Measurements from ENCODE around the gene RRAS2.
A peak's percentile ranks its signal among the peaks of the same experiment; 100 is the strongest.

The RRAS2 gene

DNA sequence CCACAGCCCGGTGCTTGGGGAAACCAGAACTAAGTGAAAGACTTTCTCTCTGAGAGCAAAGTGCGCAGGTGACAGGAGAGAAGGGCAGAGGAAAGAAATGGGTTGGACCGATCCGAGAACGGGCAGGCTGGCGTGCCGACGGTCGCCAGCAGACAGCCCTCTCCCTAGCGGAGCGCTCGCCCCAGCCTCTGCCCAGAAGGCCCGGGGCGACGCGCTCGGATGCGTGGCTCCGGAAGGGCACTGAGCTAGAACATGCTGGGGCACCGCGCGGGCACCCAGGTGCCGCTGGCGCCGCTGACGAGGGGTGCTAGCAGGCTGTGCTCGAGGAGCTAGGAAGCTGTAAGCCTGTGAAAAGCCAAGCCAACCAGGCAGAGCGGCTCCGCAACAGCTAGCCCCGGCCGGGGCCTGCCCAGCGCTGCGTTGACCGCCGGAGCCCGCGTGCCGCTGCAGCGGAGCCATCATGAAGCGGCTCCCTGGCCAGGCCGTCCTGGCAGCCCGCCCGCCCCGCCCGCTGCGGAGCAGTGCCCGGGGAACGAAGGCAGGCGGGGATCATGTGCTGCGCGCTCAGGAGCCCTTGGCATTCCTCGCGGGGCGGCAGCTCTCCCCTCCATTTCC lies 22.1 kb upstream of the RRAS2 start:
- peak; percentile 57 for DNase-seq
- H3K4me3 Mint-ChIP-seq: peak overlapping the region; percentile 69
- peaks cover 2% of the 10 kb centered on the region for H3K9me3 Mint-ChIP-seq
- H3K36me3 Mint-ChIP-seq: no peaks in the 10 kb centered on the region
- H3K27me3 Mint-ChIP-seq: peaks cover 41% of the 10 kb centered on the region
- peak overlapping the region; percentile 42 for H3K27ac Mint-ChIP-seq
- peaks cover 19% of the 10 kb centered on the region for H3K4me1 Mint-ChIP-seq
- CTCF ChIA-PET: interaction anchor here (1.1 kb wide), 2 partner anchors 36 to 80 kb away, joined by 3 to 4 read pairs; no protein-coding TSS in a partner anchor

DNA sequence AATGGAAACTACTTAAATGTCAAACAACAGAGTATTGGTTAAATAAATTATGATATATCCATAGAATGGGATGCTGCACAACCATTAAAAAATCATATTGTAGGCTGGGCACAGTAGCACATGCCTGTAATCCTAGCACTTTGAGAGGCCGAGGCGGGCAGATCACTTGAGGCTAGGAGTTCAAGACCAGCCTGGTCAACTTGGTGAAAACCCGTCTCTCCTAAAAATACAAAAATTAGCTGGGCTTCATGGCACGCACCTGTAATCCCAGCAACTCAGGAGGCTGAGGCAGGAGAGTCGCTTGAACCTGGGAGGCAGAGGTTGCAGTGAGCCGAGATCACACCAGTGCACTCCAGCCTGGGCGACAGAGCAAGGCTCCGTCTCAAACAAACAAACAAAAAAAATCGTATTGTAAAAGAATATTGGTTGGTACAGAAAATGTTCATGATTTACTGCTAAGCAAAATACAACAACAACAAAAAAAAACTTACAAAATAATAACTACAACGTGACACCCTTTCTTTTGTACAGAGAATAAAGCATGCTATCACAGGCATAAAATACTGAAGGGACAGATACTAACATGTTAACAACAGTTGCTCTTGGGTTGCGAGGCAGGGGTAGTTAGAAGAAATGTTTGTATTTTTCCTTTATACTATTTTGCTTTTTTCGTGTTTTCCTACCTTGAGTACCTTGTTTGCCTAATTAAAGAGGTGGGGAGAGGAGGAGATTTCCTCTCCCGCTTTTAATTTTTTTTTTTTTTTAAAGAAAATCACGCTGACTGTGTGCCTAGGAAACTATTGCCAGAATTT lies 21.3 kb upstream of the RRAS2 start:
- Mint-ChIP-seq H3K36me3 (no peaks in the 10 kb centered on the region), H3K27ac (no peak overlapping the region), H3K9me3 (no peaks in the 10 kb centered on the region), H3K4me1 (peaks cover 23% of the 10 kb centered on the region), H3K4me3 (peak overlapping the region; percentile 69), H3K27me3 (peaks cover 38% of the 10 kb centered on the region)
- CTCF ChIA-PET: interaction anchor here (1.1 to 1.5 kb wide), 2 partner anchors 37 to 72 kb away, joined by 3 to 4 read pairs; no protein-coding TSS in a partner anchor
- no peak for DNase-seq

DNA sequence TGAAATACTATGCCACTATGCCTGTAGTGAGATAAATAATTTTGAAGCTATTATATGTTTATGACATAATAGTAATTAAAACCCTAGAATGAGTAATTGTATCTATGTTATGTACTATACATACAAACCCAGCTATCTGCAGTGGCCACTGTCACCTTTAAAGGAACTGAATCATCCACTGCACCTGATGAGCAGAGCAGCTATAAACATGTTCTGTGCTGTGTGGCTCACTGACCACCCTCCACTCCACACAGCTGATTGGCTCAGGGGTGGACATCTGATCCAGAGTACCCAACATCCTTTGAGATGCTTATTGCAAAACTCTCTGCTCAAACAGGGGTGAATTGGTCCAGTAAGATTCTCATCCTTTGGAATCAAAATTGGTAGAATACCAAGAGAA lies 19.2 kb upstream of the RRAS2 start:
- DNase-seq: no peak
- no peaks in the 10 kb centered on the region for H3K9me3 Mint-ChIP-seq
- CTCF ChIA-PET: interaction anchor here (0.8 to 1.2 kb wide), 4 partner anchors 41 to 422 kb away, joined by 3 to 4 read pairs (median 3); no protein-coding TSS in a partner anchor
- no peak overlapping the region for H3K27ac Mint-ChIP-seq
- H3K27me3 Mint-ChIP-seq: peaks cover 27% of the 10 kb centered on the region
- no peaks in the 10 kb centered on the region for H3K36me3 Mint-ChIP-seq
- H3K4me1 Mint-ChIP-seq: peaks cover 34% of the 10 kb centered on the region
- no peak overlapping the region for H3K4me3 Mint-ChIP-seq

DNA sequence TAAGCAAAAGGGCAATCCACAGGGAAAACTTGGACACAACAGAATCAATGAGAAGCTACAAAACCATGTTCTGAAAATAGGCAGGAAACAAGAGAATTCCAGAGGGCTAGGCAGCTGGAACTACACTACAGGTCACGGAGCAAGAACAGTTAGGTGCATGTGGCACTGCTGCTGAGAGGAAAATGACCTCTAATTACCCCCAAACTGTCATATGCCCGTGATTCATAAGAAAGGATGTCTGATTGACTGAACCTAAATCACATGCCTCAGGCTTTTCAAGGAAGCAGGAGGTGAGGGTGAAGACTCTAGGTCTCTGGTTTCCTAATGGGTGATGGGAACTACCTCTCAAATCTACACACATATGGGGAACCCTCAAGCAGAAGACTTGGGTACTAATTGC lies 17.9 kb upstream of the RRAS2 start:
- no peaks in the 10 kb centered on the region for H3K36me3 Mint-ChIP-seq
- no peak overlapping the region for H3K27ac Mint-ChIP-seq
- peaks cover 19% of the 10 kb centered on the region for H3K27me3 Mint-ChIP-seq
- no peaks in the 10 kb centered on the region for H3K9me3 Mint-ChIP-seq
- H3K4me1 Mint-ChIP-seq: peaks cover 37% of the 10 kb centered on the region
- no peak overlapping the region for H3K4me3 Mint-ChIP-seq
- CTCF ChIA-PET: interaction anchor here (1.2 to 1.5 kb wide), 2 partner anchors 42 to 69 kb away, joined by 4 read pairs; no protein-coding TSS in a partner anchor
- no peak for DNase-seq

DNA sequence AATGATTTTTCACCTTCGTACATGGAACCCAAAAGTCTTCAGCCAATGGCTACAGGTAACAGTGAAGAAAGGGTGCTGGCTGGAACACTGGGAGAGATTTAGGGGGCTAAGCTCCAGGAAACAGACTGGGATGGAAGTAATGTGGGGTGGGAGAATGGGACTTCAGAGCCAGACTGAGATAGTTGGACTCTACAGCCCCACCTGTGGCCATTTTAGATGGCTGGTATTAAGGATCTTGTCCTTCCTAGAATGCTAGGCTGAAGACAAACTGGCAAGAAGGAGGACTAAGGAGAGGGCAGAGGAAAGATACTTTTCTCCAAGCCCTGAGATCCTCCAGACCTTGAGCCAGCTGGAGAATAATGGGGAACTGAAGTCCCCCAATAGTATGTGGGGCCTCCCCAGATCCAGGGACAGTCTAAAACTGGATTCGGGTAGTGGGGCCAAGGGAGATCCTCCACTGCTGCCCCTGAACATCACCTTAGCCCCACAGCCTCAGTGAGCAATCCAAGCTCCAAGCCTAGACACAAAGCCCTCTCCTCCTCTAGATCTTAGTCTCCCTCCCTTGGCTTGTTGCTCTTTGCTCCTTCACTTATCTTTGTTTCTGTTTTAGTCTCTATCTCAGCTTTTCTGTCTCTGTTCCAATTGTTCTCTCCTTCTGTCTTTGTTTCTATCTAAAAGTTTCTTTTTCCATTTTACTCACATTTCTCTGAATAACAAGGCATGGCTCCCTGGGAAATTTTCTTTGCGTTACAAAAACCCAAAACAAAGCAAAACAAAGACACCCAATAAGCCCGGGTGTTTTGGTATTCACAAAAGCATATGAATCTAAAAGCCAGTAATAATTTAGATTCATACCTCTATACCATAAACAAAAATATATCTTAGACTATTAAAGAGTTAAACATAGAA lies 16.2 kb upstream of the RRAS2 start:
- CTCF ChIA-PET: interaction anchor here (0.5 to 1.8 kb wide), 9 partner anchors 9 to 143 kb away, joined by 3 to 6 read pairs (median 3); no protein-coding TSS in a partner anchor

DNA sequence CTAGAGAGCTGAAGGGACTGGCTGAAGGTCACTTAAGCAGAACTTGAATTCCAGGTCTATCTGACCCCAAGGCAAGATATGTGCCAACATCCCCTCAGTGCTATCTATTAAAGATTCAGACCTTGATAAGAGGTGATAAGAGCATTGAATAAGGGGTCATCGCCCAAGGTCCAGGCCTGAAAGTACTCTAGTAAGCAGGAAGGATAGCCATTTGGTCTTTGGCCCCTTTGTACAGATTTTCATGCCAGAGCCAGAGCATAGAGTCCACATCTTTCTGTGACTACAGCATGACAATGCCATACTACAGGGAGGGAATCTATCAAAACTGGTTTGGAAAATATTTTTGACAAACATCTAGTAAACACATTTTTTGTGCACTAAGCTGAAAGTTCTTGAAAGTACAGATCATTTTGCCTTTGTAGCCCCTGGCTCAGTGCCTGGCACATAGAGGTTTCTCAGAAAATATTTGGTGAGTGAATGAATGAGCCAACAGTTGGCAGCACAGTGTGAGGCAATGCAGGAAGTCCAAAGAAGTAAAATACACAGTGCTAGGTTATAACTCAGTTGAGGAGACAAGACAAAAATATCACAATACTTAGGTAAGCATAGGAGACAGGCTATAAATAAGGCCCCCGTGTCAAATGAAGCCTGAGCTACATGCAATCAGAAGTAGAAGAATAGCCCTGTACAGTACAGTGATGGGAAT lies 15.1 kb upstream of the RRAS2 start:
- no peaks in the 10 kb centered on the region for H3K9me3 Mint-ChIP-seq
- H3K4me3 Mint-ChIP-seq: no peak overlapping the region
- peaks cover 15% of the 10 kb centered on the region for H3K27me3 Mint-ChIP-seq
- no peaks in the 10 kb centered on the region for H3K36me3 Mint-ChIP-seq
- H3K4me1 Mint-ChIP-seq: peaks cover 38% of the 10 kb centered on the region
- no peak for DNase-seq
- H3K27ac Mint-ChIP-seq: no peak overlapping the region
- CTCF ChIA-PET: interaction anchor here (0.5 to 1.4 kb wide), 7 partner anchors 13 to 80 kb away, joined by 3 to 4 read pairs (median 3); no protein-coding TSS in a partner anchor

More for the DNA sequence above, 16.2 kb upstream of the RRAS2 start:
- H3K4me1 Mint-ChIP-seq: peaks cover 34% of the 10 kb centered on the region
- peak overlapping the region; percentile 57 for H3K27ac Mint-ChIP-seq
- no peak for DNase-seq
- H3K27me3 Mint-ChIP-seq: peaks cover 15% of the 10 kb centered on the region
- no peaks in the 10 kb centered on the region for H3K36me3 Mint-ChIP-seq
- H3K4me3 Mint-ChIP-seq: no peak overlapping the region
- no peaks in the 10 kb centered on the region for H3K9me3 Mint-ChIP-seq

DNA sequence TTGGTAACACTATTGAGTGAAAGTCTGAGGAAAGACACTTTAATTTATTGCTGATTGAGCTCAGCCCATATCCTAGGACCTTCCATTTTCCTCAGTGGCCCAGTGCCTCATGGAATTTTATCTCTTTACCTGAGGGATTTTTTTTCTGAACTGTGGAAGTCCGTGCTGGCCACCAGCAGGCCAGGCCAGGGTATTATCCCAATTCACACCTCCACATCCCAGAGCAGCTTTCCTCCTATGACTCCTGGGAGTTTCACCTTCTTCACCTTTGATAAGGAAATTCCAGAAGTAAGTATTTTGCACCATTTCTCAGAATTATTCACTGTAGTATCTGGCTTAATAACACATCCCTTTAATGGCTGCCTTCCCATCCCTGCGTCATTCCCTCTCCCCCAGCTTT lies 13.0 kb upstream of the RRAS2 start:
- no peak overlapping the region for H3K27ac Mint-ChIP-seq
- peaks cover 8% of the 10 kb centered on the region for H3K27me3 Mint-ChIP-seq
- no peak overlapping the region for H3K4me3 Mint-ChIP-seq
- no peaks in the 10 kb centered on the region for H3K9me3 Mint-ChIP-seq
- H3K4me1 Mint-ChIP-seq: peaks cover 51% of the 10 kb centered on the region
- CTCF ChIA-PET: no interaction called here
- no peak for DNase-seq
- peaks cover 1% of the 10 kb centered on the region for H3K36me3 Mint-ChIP-seq

DNA sequence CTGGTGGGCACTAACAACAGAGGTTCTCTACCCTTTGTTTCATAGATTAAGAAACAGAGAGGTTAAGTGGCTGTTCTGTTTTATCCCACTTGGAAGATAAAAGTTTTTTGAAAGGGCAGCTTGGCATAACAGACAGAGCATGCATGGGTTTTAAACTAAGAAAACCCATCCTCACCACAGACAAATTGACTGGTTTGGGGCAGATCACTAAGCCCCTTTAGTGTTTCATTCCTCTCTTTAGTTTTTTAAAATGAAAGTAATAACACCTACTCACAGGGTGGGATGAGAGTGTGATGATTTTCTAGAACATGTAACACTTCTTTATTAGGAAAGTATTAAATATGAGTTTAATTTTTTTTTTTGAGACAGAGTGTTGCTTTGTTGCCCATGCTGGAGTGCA lies 12.3 kb upstream of the RRAS2 start:
- CTCF ChIA-PET: no interaction called here
- Mint-ChIP-seq H3K27ac (no peak overlapping the region), H3K9me3 (no peaks in the 10 kb centered on the region), H3K36me3 (peaks cover 1% of the 10 kb centered on the region), H3K27me3 (peaks cover 7% of the 10 kb centered on the region), H3K4me3 (no peak overlapping the region), H3K4me1 (peaks cover 51% of the 10 kb centered on the region)
- no peak for DNase-seq

DNA sequence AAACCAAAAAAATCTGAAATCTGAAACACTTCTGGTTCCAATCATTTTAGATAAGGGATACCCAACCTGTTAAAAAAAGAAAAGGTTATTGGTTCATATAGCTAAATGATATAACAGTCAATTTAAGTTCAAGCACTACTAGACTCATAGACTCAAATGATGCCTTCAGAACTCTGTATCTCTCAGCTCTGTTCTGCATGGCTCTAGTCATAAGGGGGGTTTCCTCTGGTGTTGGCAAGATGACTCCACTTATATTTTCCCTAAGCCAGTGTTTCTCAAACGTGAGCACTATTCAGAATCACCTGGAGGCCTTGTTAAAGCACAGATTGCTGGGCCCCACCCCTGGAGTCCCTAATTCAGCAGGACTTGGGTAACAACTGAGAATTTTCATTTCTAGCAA lies 11.5 kb upstream of the RRAS2 start:
- Mint-ChIP-seq H3K4me1 (peaks cover 55% of the 10 kb centered on the region), H3K27ac (no peak overlapping the region), H3K4me3 (no peak overlapping the region), H3K27me3 (peaks cover 7% of the 10 kb centered on the region), H3K9me3 (no peaks in the 10 kb centered on the region), H3K36me3 (peaks cover 1% of the 10 kb centered on the region)
- CTCF ChIA-PET: interaction anchor here (0.6 kb wide), 1 partner anchor 43 kb away, joined by 3 read pairs; no protein-coding TSS in a partner anchor
- no peak for DNase-seq

DNA sequence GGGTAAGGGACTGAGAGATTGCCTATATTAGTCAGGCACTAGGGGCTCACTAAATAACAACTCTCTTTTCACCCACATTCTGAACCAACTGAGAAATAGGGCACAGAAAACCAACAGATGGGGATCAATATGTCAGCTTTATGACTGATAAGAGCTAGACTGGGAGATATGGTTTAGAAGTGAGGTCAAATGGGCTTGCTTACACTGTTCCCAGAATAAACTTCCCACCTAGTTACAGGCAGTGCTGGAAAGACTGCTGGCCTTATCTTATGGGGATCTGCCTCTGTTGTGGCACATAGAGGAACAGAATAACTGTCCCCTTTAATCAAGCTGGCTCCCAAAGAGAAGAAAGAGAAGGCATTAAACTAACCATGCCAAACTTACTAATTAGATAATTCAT lies 10.6 kb upstream of the RRAS2 start:
- no peaks in the 10 kb centered on the region for H3K9me3 Mint-ChIP-seq
- H3K36me3 Mint-ChIP-seq: peaks cover 1% of the 10 kb centered on the region
- peaks cover 48% of the 10 kb centered on the region for H3K4me1 Mint-ChIP-seq
- CTCF ChIA-PET: interaction anchor here (1.6 kb wide), 1 partner anchor 61 kb away, joined by 3 read pairs; no protein-coding TSS in a partner anchor
- DNase-seq: no peak
- no peak overlapping the region for H3K4me3 Mint-ChIP-seq
- H3K27ac Mint-ChIP-seq: no peak overlapping the region
- peaks cover 7% of the 10 kb centered on the region for H3K27me3 Mint-ChIP-seq

DNA sequence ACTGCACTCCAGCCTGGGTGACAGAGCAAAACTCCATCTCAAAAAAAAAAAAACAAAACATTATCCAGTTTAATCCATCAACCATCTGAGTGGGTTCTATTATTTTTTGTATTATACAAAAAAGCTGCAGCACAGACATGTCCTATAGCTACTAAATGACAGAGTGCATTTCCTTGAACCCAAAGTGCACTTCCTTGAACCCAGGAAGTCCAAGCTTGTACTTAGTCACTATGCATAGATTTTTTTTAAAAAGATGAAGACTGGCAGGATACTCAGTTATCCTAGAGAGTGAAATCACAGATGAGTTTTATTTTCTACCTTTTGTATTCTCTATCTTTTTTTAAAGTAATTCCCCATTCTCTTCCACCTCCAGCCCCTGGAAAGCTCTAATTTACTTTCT lies 8.0 kb upstream of the RRAS2 start:
- H3K9me3 Mint-ChIP-seq: no peaks in the 10 kb centered on the region
- no peak for DNase-seq
- H3K27ac Mint-ChIP-seq: peak overlapping the region; percentile 65
- H3K27me3 Mint-ChIP-seq: peaks cover 7% of the 10 kb centered on the region
- peaks cover 1% of the 10 kb centered on the region for H3K36me3 Mint-ChIP-seq
- CTCF ChIA-PET: no interaction called here
- H3K4me1 Mint-ChIP-seq: peaks cover 45% of the 10 kb centered on the region
- no peak overlapping the region for H3K4me3 Mint-ChIP-seq

DNA sequence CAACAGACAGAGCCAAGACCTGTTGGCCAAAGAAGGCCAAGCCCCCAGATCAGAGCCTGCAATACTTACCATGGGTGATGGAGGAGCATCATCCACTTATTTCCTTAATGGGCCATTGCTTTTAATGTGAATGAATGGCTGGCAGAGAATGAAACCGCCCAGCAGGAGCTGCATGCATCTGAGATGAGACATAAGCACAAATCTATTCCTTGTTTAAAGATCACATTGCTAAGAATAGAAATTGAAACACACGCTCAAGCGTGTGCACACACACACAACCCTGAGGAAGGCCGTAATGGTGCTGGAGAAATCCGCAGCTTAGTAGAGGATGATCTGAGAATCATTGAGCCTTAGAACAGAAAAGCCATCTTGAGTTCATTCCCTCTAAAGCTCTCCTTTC lies 5.3 kb upstream of the RRAS2 start:
- H3K36me3 Mint-ChIP-seq: peaks cover 2% of the 10 kb centered on the region
- H3K27ac Mint-ChIP-seq: no peak overlapping the region
- peaks cover 47% of the 10 kb centered on the region for H3K4me1 Mint-ChIP-seq
- peaks cover 11% of the 10 kb centered on the region for H3K27me3 Mint-ChIP-seq
- H3K9me3 Mint-ChIP-seq: no peaks in the 10 kb centered on the region
- H3K4me3 Mint-ChIP-seq: no peak overlapping the region
- CTCF ChIA-PET: interaction anchor here (0.6 to 1.2 kb wide), 2 partner anchors 11 to 85 kb away, joined by 3 to 4 read pairs; no protein-coding TSS in a partner anchor
- DNase-seq: no peak

DNA sequence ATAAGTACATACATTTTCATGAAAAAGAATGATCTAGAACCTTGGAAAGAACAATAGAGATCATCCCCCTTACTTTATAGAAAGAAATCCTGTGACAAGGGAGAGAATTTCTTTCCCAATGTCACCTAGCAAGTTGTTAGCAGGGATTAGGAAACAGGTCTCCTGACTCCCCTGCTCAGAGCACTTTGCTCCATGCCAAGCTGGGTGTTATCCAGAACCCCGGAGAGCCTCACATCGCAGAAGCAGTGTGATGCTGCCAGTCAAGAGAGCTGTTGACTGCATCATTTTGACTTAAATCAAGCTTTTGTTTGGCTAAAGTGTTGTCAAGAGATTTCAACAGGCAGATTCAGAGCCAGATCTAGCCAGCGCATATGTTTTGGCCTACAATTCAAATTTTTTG lies 3.6 kb upstream of the RRAS2 start:
- Mint-ChIP-seq H3K9me3 (no peaks in the 10 kb centered on the region), H3K36me3 (peaks cover 2% of the 10 kb centered on the region), H3K27me3 (peaks cover 14% of the 10 kb centered on the region), H3K27ac (no peak overlapping the region), H3K4me3 (no peak overlapping the region), H3K4me1 (peaks cover 40% of the 10 kb centered on the region)
- no peak for DNase-seq
- CTCF ChIA-PET: interaction anchor here (0.9 to 1.1 kb wide), 2 partner anchors 60 to 92 kb away, joined by 3 read pairs; no protein-coding TSS in a partner anchor

Data from activated naive CD4-positive, alpha-beta T cell treated with anti-CD3 and anti-CD28 coated beads, Interleukin-2, amount 10 ng/mL, durations not matched to agents 7 days and 5 days (primary cell).